COLO668 (cell line): ENCODE results near the gene PROB1.
"Not testable (repeated sequence)": the region's sequence is repeated elsewhere in the genome, so short reads cannot be mapped to it uniquely, and the experiment has no call there.

Experiments used
- DNase-seq: peaks from one replicate; lab custom pipeline; 2025; ENCODE audit not compliant: unreplicated experiment; lab: John Stamatoyannopoulos, UW

PROB1 gene

GRCh38 chr5:139414581-139415130 lies 19.8 kb upstream of the PROB1 start:
- DNase-seq = no peak

GRCh38 chr5:139413963-139414362 lies 19.1 kb upstream of the PROB1 start:
- no peak for DNase-seq

- no peak for DNase-seq
Observed at GRCh38 chr5:139413153-139413552, 18.2 kb upstream of the PROB1 start.

GRCh38 chr5:139410993-139411828 lies 16.3 kb upstream of the PROB1 start:
- no peak for DNase-seq

GRCh38 chr5:139410121-139410992 lies 15.5 kb upstream of the PROB1 start:
- no peak for DNase-seq

- DNase-seq = not testable (repeated sequence)
Observed at GRCh38 chr5:139409116-139409515, 14.2 kb upstream of the PROB1 start.

GRCh38 chr5:139408191-139408590 lies 13.3 kb upstream of the PROB1 start:
- DNase-seq = no peak

- no peak for DNase-seq
Observed at GRCh38 chr5:139407517-139407916, 12.6 kb upstream of the PROB1 start.

- DNase-seq = no peak
Observed at GRCh38 chr5:139406963-139407362, 12.1 kb upstream of the PROB1 start.

- no peak for DNase-seq
Observed at GRCh38 chr5:139404484-139404840, 9.6 kb upstream of the PROB1 start.

GRCh38 chr5:139403787-139404483 lies 9.0 kb upstream of the PROB1 start, which contains the start of gene SPATA24:
Gene SPATA24, minus strand, starts transcription at chr5:139404089. Its CDS starts 29 bp downstream, at chr5:139404060.
- DNase-seq = peak; percentile 93

- DNase-seq = no peak
Observed at GRCh38 chr5:139403418-139403786, 8.5 kb upstream of the PROB1 start.

- peak; percentile 29 for DNase-seq
Observed at GRCh38 chr5:139402561-139403158, 7.8 kb upstream of the PROB1 start.

- DNase-seq = no peak
Observed at GRCh38 chr5:139401546-139401945, 6.6 kb upstream of the PROB1 start.

- DNase-seq = no peak
Observed at GRCh38 chr5:139399501-139400121, 4.7 kb upstream of the PROB1 start.

- DNase-seq = no peak
Observed at GRCh38 chr5:139397921-139398320, 3.0 kb upstream of the PROB1 start.

GRCh38 chr5:139396691-139397090 lies 1.8 kb upstream of the PROB1 start:
- DNase-seq = no peak

- no peak for DNase-seq
Observed at GRCh38 chr5:139395844-139396640, 1.1 kb upstream of the PROB1 start.

- peak; percentile 18 for DNase-seq
Observed at GRCh38 chr5:139394123-139394653, 716 bp downstream of the PROB1 start.
